DMS153 (cell line): ENCODE data around the gene SDHD.
"Not testable (repeated sequence)": the region's sequence is repeated elsewhere in the genome, so short reads cannot be mapped to it uniquely, and the experiment has no call there.

ENCODE experiments used
- DNase-seq: peaks from one replicate; lab custom pipeline; 2025; lab: John Stamatoyannopoulos, UW

SDHD gene

GRCh38 chr11:112086422-112087191 lies at the start of gene SDHD, which contains the start of gene TIMM8B:
TSS of gene SDHD (plus strand) at chr11:112086873. CDS start at chr11:112086908, 35 bp downstream.
TSS of gene TIMM8B (minus strand) at chr11:112086756. CDS start at chr11:112086723, 33 bp downstream.
- DNase-seq: peak; percentile 94

GRCh38 chr11:112037527-112037926 lies 49.1 kb upstream of the SDHD start:
- DNase-seq: no peak

- DNase-seq: no peak
Observed at GRCh38 chr11:112042161-112042960, 44.3 kb upstream of the SDHD start.

GRCh38 chr11:112042961-112043304 lies 43.7 kb upstream of the SDHD start:
- no peak for DNase-seq

GRCh38 chr11:112044961-112045360 lies 41.7 kb upstream of the SDHD start:
- no peak for DNase-seq

- not testable (repeated sequence) for DNase-seq
Observed at GRCh38 chr11:112046647-112047046, 40.0 kb upstream of the SDHD start.

- DNase-seq: not testable (repeated sequence)
Observed at GRCh38 chr11:112048256-112048655, 38.4 kb upstream of the SDHD start.

- no peak for DNase-seq
Observed at GRCh38 chr11:112049777-112050176, 36.9 kb upstream of the SDHD start.

GRCh38 chr11:112050721-112051120 lies 36.0 kb upstream of the SDHD start:
- DNase-seq: no peak

GRCh38 chr11:112051768-112052167 lies 34.9 kb upstream of the SDHD start:
- no peak for DNase-seq

GRCh38 chr11:112057170-112057569 lies 29.5 kb upstream of the SDHD start:
- no peak for DNase-seq

GRCh38 chr11:112058103-112058502 lies 28.6 kb upstream of the SDHD start:
- no peak for DNase-seq

GRCh38 chr11:112062923-112063322 lies 23.8 kb upstream of the SDHD start:
- DNase-seq: no peak

- DNase-seq: peak; percentile 53
Observed at GRCh38 chr11:112073941-112074811, 12.5 kb upstream of the SDHD start, which contains the start of the genes NKAPD1 and PIH1D2. TSS of gene NKAPD1 (plus strand) at chr11:112074299. CDS start at chr11:112075575, 1,276 bp downstream. TSS of gene PIH1D2 (minus strand) at chr11:112074017. CDS start at chr11:112073174, 843 bp downstream.

GRCh38 chr11:112082729-112083128 lies 3.9 kb upstream of the SDHD start:
- no peak for DNase-seq

- no peak for DNase-seq
Observed at GRCh38 chr11:112085822-112086421, 751 bp upstream of the SDHD start.

- no peak for DNase-seq
Observed at GRCh38 chr11:112087212-112087611, 539 bp downstream of the SDHD start.

- not testable (repeated sequence) for DNase-seq
Observed at GRCh38 chr11:112095302-112095701, 8.6 kb downstream of the SDHD start.

- no peak for DNase-seq
Observed at GRCh38 chr11:112096194-112096593, 9.5 kb downstream of the SDHD start.

GRCh38 chr11:112097734-112098528 lies 11.3 kb downstream of the SDHD start:
- no peak for DNase-seq

- DNase-seq: no peak
Observed at GRCh38 chr11:112100462-112100861, 13.8 kb downstream of the SDHD start.
